GM12873 (cell line): Measurements from ENCODE around the gene LRP2.

Experiments
- CTCF ChIP-seq: IDR thresholded peaks from 2 replicates; pipeline ENCODE4 v1.5.1; 2012; ENCODE audit warnings: low read depth, mild to moderate bottlenecking, moderate library complexity, low read length, control low read depth; ENCODE audit not compliant: insufficient read depth; ENCODE audit errors: missing control alignments

Gene LRP2

GRCh38 chr2:169139145-169139544, 223.2 kb downstream of the LRP2 start:
- TF ChIP-seq CTCF: no peak

- no peak for TF ChIP-seq CTCF
These were observed 224.4 kb downstream of the LRP2 start for GRCh38 chr2:169137924-169138323.

- no peak for TF ChIP-seq CTCF
These were observed 225.3 kb downstream of the LRP2 start for GRCh38 chr2:169136885-169137534.

GRCh38 chr2:169131587-169132512, 230.5 kb downstream of the LRP2 start:
- TF ChIP-seq CTCF: peak; percentile 74

GRCh38 chr2:169129703-169130243, 232.6 kb downstream of the LRP2 start:
- no peak for TF ChIP-seq CTCF

GRCh38 chr2:169119851-169120250, 242.5 kb downstream of the LRP2 start:
- no peak for TF ChIP-seq CTCF

GRCh38 chr2:169119123-169119760, 243.1 kb downstream of the LRP2 start:
- no peak for TF ChIP-seq CTCF
